Renal cortical epithelial cell (primary cell): ENCODE measurements around the gene TEPSIN. TPM values are rescaled to one million over a fixed set of nuclear protein-coding genes. Genes with fewer than 3 reads are reported as not detected.

ENCODE experiments used
- DNase-seq: peaks from one replicate; pipeline ENCODE4 v3.0.0-alpha.2; 2011; ENCODE audit warnings: low read depth
- total RNA-seq: library from RNA; depleted of rRNA; stranded (reverse); fragments of >200 nt; gene quantifications from 2 replicates; pipeline ENCODE4 v1.2.3, GENCODE V29; 2014

TEPSIN gene
- total RNA-seq, 1 donor from 2014 or later: 14.0 TPM

DNA sequence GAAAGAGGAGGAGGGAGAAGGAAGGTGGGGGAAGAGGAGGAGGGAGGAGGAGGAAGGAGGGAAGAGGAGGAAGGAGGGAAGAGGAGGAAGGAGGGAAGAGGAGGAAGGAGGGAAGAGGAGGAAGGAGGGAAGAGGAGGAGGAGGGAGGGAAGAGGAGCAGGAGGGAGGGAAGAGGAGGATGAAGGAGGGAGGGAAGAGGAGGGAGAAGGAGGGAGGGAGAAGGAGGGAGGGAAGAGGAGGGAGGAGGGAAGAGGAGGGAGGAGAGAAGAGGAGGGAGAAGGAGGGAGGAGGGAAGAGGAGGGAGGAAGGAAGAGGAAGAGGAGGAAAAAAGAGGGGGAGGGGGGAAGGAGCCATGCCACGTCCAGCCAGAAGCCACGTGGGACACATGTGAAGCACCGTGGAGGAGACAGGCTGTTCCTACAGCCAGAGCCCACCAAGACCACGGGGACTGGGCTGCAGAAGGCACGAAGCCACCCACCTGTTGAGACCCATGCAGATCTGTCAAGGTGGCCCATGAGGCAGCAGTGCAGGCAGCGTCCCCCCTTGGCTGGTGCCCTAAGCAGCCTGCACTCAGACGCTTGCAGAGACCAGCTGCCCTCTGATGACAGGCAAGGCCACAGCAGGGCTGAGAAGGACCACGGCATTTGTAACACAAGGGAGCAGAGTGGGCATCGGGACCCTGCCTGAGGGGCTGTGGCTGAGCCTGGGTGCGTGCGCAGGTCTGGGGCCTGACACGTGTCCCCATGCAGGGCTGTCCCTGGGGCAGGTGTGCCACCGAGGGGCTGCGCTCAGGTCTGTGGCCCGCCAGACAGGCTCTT, 10.6 kb upstream of the TEPSIN start:
- DNase-seq: no peak

DNA sequence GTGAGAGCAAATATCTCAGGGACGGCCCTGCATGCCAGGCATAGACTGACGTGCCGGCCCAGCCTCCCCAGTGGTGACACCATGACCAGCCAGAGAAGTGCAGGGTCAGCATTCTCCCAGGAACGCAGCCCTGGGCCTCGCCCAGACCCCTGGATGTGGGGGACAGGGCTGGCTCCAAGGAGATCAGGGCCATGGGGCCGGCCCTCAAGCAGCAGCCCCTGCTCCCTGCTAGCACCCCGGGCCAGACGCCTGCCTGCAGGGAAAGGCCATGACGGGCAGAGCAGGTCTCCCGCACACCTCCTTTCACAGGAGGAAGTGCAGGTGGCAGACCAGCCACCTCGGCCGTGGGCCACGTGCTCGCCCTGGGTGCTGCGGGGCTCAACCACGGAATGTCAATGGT, 9.8 kb upstream of the TEPSIN start:
- DNase-seq: no peak

DNA sequence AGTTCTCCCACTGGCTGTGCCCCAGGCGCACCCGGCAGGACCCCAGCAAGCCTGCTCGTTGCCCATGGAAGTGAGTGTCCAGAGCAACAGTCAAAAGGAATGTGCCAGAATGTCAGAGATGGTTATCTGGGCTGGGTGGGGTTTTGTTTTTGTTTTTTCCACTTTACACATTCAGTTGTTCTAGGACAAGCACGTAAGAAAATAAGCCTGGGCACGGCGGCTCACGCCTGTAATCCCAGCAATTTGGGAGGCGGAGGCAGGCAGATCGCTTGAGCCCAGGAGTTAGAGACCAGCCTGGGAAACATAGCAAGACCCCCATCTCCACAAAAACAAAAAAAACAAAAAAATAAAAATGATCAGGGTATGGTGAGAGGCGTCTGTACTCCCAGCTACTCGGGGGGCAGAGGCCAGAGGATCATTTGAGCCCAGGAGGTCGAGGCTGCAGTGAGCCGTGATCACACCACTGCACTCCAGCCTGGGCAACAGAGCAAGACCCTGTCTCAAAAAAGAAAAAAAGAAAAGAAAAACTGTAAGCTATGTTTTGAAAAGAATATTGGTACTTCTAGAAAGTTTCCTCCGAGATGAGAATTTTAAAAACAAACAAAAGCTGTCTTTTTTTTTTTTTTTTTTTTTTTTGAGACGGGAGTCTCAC, 8.6 kb upstream of the TEPSIN start:
- no peak for DNase-seq

DNA sequence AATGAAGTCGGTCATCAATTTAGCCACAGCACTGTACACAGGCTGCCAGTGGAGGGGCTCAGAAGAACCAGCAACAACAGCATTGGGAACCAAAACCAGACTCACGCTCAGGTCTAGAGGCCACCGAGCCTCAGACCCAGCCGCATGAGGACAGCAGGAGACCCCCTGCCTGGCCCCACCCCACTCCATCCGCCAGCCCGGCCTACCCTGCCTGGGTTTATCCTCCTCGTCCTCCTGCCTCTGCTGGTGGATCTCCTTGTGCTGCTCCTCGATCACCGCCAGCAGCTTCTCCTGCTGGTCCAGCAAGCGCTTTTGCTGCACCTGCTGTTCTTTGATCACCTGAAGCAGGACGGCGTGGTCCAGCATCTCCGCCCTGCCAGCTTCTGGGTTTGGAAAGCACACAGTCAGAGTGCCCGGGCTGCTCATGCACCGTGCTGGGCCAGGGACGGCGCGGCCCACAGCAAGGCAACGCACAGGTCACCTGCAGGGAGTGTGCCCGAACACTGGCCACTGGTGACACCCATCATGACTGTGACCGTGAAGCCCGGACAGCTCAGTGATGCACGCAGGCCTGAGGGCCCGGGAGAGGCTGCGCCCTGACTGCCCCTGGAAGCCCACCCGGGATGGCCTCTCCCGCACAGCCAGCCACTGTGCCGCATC, 8.0 kb upstream of the TEPSIN start:
- DNase-seq: no peak

DNA sequence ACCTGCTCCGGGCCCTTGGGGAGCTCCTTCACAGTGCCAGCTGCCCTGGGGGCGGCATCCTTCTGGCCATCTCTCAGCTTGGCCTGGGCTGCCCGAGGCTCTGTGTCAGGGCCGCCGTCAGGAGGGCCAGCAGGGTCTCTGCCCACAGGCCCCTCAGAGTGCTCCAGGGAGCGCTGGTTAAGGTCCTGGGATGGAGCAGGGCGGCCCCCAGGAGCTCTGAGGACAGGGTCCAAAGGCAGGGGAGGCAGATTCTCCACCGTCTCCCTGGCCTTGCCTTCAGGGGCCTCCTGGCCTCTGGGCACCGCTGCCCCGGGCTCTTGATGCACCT, 7.5 kb upstream of the TEPSIN start:
- no peak for DNase-seq

DNA sequence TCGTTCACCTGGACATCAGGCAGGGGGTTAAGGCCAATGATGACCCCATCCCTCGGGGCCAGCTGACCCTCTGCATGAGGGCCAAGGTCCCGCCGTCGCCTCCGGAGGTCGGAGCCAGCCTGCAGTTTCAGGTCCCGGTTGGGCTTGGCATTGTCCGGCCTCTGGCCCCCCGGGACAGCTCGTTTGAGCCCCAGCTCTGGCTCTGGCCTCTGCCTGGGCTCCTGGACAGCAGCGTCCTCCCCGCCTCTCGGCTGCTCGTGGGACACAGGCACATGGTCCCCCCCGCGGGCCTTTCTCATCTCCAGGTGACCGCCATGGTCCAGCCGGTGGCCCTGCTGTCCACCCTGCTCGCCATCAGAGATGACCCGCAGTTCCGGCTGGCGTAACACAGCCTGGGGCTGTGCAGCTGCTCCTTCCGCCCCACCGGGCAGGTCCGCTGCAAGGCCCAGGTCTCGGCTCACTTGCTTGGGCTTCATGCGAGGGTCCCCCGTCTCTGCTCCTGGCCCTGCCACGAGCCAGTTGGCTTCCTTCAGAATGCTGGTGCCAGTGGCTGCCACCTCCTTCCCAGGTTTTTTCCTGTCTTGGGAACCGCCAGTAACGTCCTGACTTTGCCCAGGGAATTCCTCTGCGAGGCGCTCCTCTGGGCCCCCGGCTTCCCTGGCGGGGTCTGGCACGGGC, 6.9 kb upstream of the TEPSIN start:
- DNase-seq: no peak

DNA sequence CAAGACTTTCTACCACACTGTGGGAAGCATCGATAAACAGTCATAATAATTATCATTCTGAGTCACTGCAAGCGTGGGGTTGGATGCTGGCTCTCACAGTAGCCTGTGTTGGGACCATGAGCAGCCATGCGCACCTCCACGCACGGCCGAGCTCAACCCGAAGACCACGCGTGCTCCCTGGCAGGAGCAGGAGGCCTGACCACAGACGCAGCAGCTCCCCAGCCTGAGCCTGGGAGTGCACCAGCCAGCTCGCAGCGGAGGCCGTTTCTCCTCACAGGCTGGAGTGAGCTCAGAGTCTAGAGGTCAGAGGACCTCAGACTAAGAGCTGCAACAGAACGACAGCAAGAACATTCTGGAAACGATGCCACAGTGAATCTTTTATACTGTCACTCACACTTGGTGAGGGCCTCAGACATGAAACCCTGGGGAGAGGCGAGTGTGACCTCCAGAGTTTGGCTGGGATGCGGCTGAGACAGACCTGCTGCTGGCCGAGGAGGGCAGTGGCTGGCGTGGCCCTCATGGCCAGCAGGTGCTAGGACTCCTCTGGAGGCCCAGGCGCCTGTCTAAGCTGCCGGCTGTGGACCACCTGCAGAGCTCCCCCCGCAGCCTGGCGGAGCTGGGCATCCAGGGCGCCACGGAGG, 6.3 kb upstream of the TEPSIN start:
- DNase-seq: peak; percentile 84

DNA sequence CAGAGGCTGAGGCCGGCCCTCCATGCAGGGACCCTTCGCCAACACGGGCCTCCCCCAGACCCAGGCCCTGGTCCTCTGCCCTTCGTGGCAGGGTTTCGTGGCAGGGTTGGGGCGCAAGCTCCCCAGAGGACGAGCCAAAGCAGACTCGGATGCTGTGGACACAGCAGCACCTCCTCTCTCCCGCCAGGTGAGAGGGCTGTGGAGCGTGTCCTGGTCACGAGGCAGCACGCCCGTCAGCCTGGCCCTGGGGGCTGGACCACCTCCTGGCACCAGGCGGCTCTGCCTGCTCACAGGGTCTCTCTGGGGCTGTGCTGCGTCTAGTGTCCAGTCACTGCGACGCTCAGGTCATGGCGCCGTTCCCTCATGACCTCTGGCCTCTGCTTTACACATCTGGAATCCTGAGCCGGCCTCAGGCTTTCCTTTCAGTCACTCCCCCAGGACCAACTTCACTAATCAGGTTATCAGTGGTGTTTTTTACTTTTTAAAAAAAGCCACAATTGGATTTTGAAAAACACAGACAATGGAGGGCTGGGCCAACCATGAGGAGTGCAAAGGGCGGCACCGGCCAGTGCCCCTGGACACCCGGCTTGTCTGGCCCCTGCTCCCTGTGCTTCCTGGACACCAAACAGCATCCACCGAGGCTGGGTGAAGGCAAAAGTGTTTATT, 5.6 kb upstream of the TEPSIN start:
- DNase-seq: no peak

DNA sequence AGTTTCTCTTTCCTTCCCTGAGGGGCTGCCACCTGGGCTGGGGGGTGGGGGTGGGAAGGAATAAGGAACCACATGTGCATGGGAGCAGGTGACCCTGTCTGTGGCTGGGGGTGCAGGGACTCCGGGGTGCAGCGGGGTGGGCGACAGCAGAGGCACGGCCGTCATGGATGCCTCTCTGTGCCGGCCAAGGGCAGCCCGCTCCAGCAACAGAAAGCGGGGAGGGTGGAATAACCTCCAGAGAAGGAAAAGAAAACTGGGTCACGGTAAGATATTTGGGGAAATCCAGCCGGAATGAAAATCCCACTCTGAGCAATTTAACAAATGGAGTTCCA, 4.4 kb upstream of the TEPSIN start:
- DNase-seq: no peak

DNA sequence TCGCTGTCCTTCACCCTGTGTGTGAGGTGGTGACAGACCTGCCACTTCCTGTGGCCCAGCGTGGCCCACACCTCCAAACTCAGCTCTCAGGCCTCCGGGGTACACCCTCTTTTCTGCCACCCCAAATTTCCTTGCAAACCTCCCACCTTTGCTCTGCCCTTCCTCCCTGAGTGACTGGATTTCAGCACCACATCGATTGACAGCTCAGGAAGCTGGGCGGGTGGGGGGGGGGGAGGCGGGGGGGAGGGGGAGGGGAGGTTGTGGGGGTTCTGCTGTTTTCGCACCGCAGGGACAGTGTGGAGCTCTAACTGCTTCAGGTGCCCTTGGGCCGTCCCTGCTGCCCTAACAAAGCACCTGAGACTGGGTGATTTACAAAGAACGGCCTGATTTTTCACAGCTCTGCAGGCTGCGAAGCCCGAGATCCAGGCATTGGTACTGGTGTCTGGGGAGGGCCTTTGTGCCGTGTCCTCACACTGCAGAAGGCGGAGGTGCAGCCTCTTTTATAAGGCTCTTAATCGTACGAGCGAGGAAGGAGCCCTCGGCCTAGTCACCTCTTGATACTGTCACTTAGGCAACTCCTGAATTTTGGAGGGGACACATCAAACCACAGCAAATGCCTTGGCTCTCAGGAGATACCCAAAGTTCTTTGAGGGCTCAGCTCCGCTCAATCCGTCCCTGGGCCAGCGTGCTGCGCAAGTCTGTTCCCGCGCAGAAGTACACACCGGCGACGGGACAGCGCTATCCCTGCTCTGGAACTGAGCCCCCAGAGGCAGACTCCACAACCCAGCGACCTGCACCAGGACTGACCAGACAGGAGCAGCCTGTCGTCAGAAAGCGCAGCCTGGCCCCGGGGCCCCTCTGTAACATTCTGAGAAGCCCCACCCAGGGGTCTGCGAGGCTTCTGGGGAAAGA, 3.8 kb upstream of the TEPSIN start:
- DNase-seq: no peak

DNA sequence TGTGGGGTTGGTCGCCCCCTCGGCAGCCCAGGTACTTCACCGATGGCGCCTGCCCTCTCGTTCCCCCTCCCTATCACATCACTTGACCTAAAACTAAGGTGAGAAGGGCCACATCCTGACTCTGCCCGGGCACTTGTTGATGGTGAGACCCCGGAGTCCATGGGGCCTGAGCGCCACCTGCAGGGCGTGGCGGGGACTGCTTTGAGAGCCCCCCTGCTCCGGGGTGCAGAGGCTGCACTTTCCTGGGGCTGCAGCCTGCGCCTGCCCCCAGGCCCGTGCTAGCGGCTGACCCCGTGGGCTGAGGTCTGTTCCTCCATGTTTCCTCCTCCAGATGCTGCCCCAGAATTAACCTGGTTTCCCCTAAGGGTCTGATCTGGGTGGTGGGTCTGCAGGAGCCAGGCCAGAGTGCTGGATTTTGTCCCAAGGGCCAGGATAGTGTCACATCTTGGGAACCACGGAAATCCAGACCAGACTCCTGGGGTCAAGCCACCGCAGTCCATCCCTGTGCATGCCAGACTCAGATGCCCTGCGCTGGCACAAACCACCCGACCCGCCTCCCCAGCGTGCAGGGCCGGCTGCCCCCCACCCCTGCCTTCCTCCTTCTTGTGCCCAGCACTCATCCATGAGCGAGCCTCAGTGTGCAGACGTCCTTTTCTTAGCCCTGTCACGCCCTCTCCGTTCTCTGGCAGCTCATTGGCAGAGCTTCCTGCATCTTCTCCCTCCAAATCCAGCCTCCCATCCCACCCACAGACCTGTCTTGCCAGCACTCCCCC, 3.0 kb upstream of the TEPSIN start:
- no peak for DNase-seq

DNA sequence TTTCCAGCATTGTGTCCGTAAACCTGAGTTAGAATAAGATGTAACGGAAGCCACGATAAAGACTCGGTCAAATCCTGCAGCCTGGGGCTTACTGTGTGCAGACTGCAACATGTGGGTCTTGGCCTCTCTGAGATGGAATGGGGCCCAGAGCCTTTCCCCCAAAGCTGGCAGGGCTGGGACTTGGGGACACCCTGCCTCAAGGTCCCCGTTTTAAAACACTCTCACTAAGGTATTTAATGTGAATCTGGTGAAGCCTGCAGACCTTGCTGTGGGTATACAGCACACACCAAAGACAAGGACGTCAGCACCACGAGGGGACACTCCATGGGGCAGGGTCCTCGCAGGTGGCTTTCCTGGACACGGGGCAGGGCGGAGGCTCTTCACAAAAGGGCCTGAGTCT, 2.3 kb upstream of the TEPSIN start:
- no peak for DNase-seq

DNA sequence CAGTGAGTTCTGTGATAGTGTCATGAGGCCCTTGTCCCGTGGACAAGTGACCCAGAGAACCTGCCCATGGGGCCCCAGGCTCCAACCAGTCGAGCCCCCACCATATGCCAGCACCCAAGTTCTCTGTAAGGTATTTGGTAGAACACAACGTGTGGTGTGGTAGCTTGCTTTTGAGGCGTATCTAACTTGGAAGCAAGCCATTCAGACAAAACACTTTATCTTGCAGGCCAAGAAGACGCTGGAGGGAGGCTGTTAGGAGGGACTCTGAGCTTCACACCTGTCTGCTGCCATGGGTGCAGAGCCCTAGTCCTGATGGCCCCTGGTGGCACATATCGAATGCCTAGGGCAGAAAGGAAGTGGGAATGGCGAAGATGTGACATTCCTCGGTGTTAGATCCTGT, 1.9 kb upstream of the TEPSIN start:
- DNase-seq: no peak

DNA sequence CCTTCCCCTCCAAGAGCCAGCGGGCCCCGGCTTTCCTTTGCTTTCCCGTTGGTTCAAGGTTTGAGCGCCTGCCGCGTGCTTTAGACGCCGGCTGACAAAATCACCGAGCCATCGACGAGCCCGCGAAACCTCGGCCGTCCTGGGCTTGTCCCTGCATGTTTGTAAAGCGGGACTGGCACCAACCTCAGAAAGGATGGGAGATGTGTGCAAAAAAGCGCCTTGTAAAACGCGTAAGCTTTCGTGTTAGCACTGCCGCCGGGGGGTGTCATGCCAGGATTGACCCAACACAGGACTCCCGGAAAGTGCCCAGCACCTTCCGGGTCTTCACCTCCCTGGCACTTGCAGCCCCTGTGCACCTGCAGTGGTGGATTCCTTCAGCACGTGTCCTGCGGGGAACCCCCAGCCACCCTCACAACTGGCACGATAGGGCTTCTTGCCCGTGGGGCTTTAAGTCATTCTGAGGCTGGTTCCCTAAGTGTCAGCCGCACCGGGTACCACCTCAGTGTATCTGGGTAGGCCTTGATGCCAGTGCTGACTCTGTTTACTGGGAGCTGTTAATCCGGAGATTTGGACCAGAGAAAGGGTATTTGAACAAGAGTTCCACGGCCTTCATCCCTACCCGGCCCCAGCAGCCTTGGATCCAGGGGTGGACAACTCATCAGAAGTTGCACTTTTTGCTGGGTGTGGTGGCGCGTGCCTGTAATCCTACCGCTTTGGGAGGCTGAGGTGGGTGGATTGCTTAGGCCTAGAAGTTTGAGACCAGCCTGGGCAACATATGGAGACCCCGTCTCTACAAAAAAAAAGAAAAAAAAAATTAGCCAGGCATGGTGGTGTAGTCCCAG, 1.1 kb upstream of the TEPSIN start:
- no peak for DNase-seq

DNA sequence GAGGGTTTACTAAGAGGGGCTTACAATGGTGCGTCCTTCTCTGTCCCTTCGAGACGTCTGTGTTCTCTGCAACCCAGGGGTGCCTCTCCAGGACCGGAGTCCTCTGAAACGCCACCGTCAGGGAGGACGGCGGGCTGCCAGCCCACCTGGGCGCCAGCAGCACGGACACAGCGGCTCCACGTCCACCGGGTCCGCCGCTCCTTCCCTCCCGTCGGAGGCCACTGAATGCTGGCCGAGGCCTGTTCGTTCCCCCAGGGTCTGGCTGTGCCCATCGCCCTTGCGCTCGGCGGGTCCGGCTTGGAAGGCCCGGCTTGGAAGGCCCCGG, 403 bp downstream of the TEPSIN start:
- DNase-seq: no peak

DNA sequence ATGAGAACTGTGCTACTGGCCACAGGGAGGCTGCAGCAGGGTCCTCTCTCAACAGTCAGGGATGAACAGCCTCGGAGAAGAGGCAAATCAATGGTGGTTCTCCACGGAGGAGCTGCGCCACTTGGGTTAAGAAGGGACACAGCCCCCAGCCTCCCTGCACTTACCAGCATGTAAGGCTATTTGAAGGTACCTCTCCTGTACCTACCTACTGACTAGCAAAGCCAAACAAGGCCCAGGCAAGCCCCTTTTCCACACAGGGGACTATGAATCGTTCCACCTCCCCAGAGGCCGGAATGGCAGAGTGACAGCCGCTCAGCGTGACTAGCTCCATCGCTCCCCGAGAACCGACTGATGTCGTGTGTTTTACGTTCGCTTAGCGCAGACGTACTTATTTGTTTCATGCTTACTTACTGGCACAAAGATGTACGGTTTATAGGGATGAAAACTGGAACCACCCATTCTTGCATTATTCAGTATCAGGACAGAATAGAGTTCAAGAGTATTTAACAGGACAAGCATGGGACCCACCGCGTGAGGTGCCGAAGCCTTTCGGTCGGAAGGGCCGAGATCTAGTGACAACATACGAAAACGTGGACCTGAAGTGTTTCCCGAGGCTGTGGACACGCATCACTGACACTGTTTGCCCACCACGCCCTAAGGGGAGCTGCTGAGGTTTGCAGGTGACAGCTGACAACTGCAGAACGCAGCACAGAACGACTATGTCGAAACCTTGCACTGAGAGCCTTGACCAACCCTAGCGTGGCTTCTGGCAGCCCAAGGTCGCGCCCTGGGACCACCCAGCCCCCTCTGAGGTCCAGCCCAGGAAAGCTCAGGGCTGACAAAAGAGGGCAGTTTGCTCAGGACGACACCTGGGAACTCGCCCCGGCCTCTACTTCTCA, 1.0 kb downstream of the TEPSIN start:
- DNase-seq: no peak

DNA sequence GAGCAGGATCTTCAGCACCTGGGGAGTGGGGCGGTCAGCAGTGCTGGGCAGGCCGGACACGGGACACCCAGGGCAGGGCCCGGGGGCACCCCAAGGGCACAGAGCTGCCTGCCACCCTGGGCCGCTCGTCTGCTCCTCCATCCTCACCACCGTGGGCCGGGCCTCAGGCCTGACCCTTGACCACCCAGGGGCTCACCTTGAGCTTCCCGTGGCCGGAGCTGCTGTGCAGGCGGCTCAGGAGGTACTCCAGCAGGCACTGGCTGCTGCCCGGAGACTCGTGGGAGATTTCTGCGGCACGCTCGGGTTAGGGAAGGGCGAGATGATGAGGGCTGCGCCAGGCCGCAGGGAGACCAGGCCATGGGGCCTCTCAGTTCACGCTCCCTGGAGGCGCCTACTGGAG, 2.1 kb downstream of the TEPSIN start:
- DNase-seq: no peak
